Uterus (tissue), 2 donors: ENCODE data around the gene PREX1.

Source experiments
- CTCF ChIP-seq, 4 experiments: fragments of 200-600 bp in 2 of 4; fragments of 450-650 bp in 2 of 4; sonication (generic) in 2 of 4; IDR thresholded peaks; one replicate each; pipeline ENCODE4 v1.5.1; 2016 to 2019; ENCODE audit warnings: antibody characterized with exemption in 4 of 4, mild to moderate bottlenecking in 2 of 4, moderate library complexity in 1 of 4
- POLR2A ChIP-seq, 2 donors: fragments of 450-650 bp; IDR thresholded peaks; one replicate each; pipeline ENCODE4 v1.6.1; 2016; ENCODE audit warnings: antibody characterized with exemption in 2 of 2, mild to moderate bottlenecking in 1 of 2, moderate library complexity in 1 of 2

DNA sequence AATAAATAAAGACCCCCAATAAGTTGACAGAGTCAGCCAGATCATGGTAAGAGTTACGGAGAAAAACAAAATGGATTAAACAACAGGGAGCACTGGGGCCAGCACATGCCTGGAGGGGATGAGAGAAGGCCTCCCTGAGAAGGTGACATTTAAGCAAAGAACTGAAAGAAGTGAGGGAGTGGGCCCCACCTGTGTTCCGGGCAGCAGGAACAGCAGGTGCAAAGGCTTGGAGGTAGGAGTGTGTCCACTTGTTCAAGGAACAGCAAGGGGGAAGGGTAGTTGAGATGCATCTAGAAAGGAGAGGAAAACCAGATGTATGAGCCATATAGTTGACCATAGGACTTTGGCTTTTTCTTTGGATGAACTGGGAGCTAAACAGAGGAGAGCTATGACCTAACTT, 7.6 kb upstream of the PREX1 start:
- TF ChIP-seq CTCF (IDR thresholded peaks at IDR 0.05) (no peak), POLR2A (IDR thresholded peaks at IDR 0.05) (no peak)
